ENCODE measurements around the gene TCF7L2. TPM values are rescaled to one million over a fixed set of nuclear protein-coding genes. Genes with fewer than 3 reads are reported as not detected.

Gene TCF7L2
- total and polyA plus RNA-seq, 9 of the 15 experiments (the other 6 are each of a cell fraction or from before 2014, with no cell fraction given) = 0.32 to 2.8 (median 0.92) TPM

- no peak for DNase-seq (ENCODE audit: extremely low read depth in 1 of 4, low spot score in 3 of 4)
- intact Hi-C loops (cut with micrococcal nuclease) = no loop called here
- BruUV-seq (replicated peaks) = no TSS peak
- Histone ChIP-seq H3K9me1 (ENCODE audit: control insufficient read depth, insufficient read depth, low read length) (no peaks in the 10 kb centered on the region), H2AFZ (ENCODE audit: low read depth, low read length) (no peak overlapping the region), H3K79me2 (ENCODE audit: control insufficient read depth, insufficient read depth, low read length) (no peaks in the 10 kb centered on the region), H3K27me3 (ENCODE audit: control insufficient read depth in 2 of 2, insufficient read depth in 2 of 2, low read length in 2 of 2) (no peaks in the 10 kb centered on the region), H3K4me2 (ENCODE audit: insufficient read depth, low read length) (no peak overlapping the region), H3K36me3 (ENCODE audit: control insufficient read depth, insufficient read depth, low read length) (no peaks in the 10 kb centered on the region), H4K20me1 (replicated peaks; ENCODE audit: control insufficient read depth, insufficient read depth, low read length) (no peaks in the 10 kb centered on the region), H3K27ac (ENCODE audit: extremely low read depth, low read depth, low read length) (no peak overlapping the region), H3K9me3 (replicated peaks; ENCODE audit: control insufficient read depth, insufficient read depth, low read depth, low read length) (no peaks in the 10 kb centered on the region), H3K4me3 (no peak overlapping the region), H3K4me1 (replicated peaks in 1 of 2; ENCODE audit: control insufficient read depth in 2 of 2, insufficient read depth in 2 of 2, low read length in 2 of 2) (no peaks in the 10 kb centered on the region), H3K9ac (ENCODE audit: insufficient read depth in 1 of 2, low read depth in 2 of 2, low read length in 2 of 2) (no peak overlapping the region)
- no peak for FAIRE-seq
- no peak for ATAC-seq
- CTCF ChIA-PET (ENCODE audit: low intra/inter-chr PET ratio) = no interaction called here
- TF ChIP-seq TAF15 (IDR thresholded peaks at IDR 0.05; ENCODE audit: low read depth, low read length) (no peak), PPARD (CRISPR knock-in tag; IDR thresholded peaks at IDR 0.05) (no peak), ZC3H11A (IDR thresholded peaks at IDR 0.05; ENCODE audit: low read depth, low read length) (no peak), MAFK (IDR thresholded peaks at IDR 0.05; ENCODE audit: low read length) (no peak), TOE1 (IDR thresholded peaks at IDR 0.05; ENCODE audit: borderline replicate concordance) (no peak), TOE1 (CRISPR knock-in tag; IDR thresholded peaks at IDR 0.05; ENCODE audit: borderline replicate concordance, low read depth) (no peak), TAF9B (IDR thresholded peaks at IDR 0.05; ENCODE audit: partially characterized antibody) (no peak), ZKSCAN3 (CRISPR knock-in tag; IDR thresholded peaks at IDR 0.05) (no peak), ZNF212 (CRISPR knock-in tag; IDR thresholded peaks at IDR 0.05) (no peak), PCBP2 (IDR thresholded peaks at IDR 0.05; ENCODE audit: low read depth, low read length, poor library complexity, severe bottlenecking) (no peak)
- TF ChIP-seq, protein P1, sequence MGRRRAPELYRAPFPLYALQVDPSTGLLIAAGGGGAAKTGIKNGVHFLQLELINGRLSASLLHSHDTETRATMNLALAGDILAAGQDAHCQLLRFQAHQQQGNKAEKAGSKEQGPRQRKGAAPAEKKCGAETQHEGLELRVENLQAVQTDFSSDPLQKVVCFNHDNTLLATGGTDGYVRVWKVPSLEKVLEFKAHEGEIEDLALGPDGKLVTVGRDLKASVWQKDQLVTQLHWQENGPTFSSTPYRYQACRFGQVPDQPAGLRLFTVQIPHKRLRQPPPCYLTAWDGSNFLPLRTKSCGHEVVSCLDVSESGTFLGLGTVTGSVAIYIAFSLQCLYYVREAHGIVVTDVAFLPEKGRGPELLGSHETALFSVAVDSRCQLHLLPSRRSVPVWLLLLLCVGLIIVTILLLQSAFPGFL (CRISPR knock-in tag; IDR thresholded peaks at IDR 0.05) = no peak
- TF ChIP-seq, protein P2, sequence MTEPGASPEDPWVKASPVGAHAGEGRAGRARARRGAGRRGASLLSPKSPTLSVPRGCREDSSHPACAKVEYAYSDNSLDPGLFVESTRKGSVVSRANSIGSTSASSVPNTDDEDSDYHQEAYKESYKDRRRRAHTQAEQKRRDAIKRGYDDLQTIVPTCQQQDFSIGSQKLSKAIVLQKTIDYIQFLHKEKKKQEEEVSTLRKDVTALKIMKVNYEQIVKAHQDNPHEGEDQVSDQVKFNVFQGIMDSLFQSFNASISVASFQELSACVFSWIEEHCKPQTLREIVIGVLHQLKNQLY (CRISPR knock-in tag; conservative IDR thresholded peaks at IDR 0.05) = no peak
- TF ChIP-seq, protein P3, sequence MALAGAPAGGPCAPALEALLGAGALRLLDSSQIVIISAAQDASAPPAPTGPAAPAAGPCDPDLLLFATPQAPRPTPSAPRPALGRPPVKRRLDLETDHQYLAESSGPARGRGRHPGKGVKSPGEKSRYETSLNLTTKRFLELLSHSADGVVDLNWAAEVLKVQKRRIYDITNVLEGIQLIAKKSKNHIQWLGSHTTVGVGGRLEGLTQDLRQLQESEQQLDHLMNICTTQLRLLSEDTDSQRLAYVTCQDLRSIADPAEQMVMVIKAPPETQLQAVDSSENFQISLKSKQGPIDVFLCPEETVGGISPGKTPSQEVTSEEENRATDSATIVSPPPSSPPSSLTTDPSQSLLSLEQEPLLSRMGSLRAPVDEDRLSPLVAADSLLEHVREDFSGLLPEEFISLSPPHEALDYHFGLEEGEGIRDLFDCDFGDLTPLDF (CRISPR knock-in tag; IDR thresholded peaks at IDR 0.05) = no peak
- in situ Hi-C loops (cut with MboI) = no loop called here
- WGBS (ENCODE audit: insufficient coverage, low coverage, missing lambda C conversion rate) = 23% methylated on average over 5 of the region's 5 CpGs
- POLR2A ChIA-PET = no interaction called here
Observed at GRCh38 chr10:112973046-112973445, 23.0 kb downstream of the TCF7L2 start.
